T47D (cell line): ENCODE data around the gene GRAMD1B.
"Not testable (repeated sequence)": the region's sequence is repeated elsewhere in the genome, so short reads cannot be mapped to it uniquely, and the experiment has no call there.

Experiments used
- DNase-seq, 2 experiments: peaks; one replicate each; pipeline versions ENCODE4 v3.0.0 to v3.0.0-alpha.2; 2011 to 2012; ENCODE audit warnings: low read depth in 1 of 2, low spot score in 1 of 2
- JUND ChIP-seq: IDR thresholded peaks from 2 replicates; pipeline ENCODE4 v1.6.1; 2012; ENCODE audit warnings: low read depth
- in situ Hi-C: cut with HindIII; loops from 2 replicates; pipeline ENCODE4 v1.10.0; 2016; ENCODE audit warnings: low sequenced_read_pairs, low pct_unique_long_range_greater_than_20kb

Gene GRAMD1B

GRCh38 chr11:123437236-123437979 lies 7.3 kb downstream of the GRAMD1B start:
- TF ChIP-seq JUND, result no peak
- no peak for DNase-seq
- in situ Hi-C loops, result no loop called here

DNA sequence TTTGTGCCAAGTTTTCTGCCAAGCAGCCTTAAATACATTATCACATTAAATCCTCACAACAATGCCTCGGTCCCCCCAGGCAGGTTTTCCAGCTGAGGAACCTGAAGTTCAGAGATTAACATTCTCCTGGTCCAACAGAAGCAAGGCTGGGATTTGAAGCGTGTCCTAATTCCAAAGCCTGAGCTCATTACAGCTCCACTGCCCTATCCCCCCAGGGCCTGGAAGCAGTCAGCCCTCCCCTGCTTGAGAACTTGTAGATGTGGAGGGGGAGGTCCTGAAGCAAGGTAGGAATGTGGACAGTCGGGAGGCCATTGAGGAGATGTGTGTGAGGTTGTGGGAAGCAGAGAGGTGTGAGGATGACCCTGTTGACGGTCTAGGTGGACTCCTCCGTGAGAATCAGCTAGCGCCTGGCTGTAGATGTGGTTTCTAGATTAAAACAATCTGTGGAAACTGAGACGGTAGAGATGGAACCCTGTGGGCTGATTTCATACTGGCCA lies 8.1 kb downstream of the GRAMD1B start:
- peak in 1 of 2 experiments; percentile 82 for DNase-seq
- in situ Hi-C loops, result no loop called here

DNA sequence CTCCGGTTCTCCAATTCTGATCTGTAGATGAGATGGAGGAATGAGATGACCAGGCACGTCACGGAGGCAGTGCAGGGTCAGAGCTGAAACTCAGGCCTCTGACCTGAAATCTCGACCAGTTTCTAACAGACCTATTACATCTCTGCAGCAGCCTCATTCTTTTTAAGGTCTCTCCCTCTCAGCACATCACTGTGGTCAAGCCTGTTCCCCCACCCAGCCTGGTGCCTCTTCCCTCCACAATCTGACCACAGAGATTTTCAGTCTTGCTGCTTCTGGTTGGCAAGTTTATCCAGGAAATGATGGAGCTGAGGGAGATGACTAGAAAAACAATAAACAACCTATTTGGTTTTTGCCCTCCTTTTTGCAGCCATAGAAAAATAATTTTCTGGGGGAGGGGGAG lies 9.5 kb downstream of the GRAMD1B start:
- no peak for TF ChIP-seq JUND
- peak in 1 of 2 experiments; percentile 25 for DNase-seq
- in situ Hi-C loops, result no loop called here

More for the DNA sequence above, 8.1 kb downstream of the GRAMD1B start:
- TF ChIP-seq JUND, result no peak; the same call in 1 of the 2 replicates

DNA sequence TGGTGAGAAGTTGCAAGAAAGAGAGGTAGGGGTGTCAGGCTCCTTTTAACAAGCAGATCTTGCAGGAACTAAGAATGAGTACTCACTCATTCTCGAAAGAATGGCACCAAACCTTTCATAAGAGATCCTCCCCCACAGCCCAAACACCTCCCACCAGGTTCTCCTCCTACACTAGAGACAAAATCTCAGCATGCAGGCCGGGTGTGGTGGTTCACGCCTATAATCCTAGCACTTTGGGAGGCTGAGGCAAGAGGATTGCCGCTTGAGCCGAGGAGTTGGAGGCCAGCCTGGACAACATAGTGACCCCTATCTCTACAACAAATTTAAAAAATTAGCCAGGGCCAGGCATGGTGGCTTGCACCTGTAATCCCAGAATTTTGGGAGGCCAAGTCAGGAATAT lies 11.1 kb downstream of the GRAMD1B start:
- TF ChIP-seq JUND, result no peak
- DNase-seq, result no peak
- in situ Hi-C loops, result no loop called here

DNA sequence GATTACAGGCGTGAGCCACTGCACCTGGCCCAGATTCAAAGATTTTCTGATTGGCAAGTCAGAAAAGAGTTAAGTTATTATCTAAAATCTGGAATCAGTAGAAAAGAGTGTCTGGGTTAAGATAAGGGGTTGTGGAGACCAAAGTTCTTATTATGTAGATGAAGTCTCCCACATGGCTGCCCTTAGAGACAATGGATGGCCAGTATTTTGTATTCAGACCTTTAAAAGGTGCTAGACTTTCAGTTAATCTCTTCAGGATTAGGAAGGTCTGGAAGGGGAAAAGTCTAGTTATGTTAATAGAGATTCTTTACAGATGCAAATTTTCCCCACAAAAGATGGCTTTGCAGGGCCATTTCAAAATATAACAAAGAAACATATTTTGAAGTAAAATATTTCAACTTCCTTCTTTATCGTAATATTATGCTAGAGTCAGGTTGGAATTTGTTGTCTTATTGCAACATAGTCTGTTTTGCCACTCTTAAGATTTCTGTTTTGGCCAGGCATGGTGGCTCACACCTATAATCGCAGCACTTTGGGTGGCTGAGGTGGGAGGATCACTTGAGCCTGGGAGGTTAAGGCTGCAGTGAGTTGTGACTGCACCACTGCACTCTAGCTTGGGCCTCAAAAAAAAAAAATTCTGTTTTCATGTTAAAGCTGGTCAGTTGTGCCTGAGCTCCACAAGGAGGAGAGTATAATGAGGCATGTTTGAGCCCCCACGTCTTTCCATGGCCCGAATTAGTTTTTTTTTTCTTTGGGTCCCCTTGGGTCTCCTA lies 14.0 kb downstream of the GRAMD1B start:
- in situ Hi-C loops, result no loop called here
- no peak for TF ChIP-seq JUND
- no peak for DNase-seq

DNA sequence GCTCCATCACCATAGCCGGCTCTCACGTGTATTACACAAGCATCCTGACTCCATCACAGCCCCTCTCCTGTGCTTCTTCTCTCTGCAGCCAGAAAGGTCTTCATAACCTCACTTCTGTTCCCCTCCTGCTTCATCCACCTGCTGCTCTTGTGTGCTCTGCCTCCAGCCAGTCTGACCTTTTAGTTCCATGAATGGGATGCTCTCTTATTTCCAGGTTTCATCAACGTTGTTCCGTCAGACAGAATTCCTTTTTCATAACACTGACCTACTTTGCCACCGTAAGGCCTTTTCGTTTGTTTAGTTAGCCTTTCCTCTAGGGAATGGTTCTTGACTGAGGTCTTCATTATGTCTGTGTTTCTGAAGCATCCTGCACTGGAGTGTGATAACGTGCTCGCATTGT lies 18.8 kb downstream of the GRAMD1B start:
- TF ChIP-seq JUND, result no peak
- in situ Hi-C loops, result no loop called here
- no peak for DNase-seq

GRCh38 chr11:123449436-123449835 lies 19.4 kb downstream of the GRAMD1B start:
- TF ChIP-seq JUND, result no peak

DNA sequence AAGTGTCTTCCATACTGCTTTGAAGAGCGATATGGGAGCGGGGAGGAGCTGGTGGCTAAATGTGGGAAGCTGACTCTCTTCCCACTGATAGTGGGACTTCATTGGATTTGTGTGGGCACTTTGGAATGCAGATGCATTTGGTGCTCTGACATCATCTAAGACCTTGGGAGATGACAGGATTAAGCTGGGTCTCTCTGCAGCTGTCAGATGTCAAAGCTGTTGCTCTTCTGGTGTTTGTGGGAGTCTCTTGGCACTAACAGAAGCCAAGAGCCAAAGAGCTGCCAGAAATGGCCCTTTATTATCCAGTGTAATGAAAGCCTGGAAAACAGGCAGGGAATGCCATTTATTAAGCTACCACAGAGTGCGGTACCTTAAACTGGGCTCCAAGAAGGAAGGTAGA lies 20.6 kb downstream of the GRAMD1B start:
- in situ Hi-C loops, result no loop called here
- no peak for DNase-seq
- TF ChIP-seq JUND, result no peak

More at GRCh38 chr11:123449436-123449835, 19.4 kb downstream of the GRAMD1B start:
- DNase-seq, result no peak
- in situ Hi-C loops, result no loop called here

- in situ Hi-C loops, result no loop called here
- DNase-seq, result no peak
- TF ChIP-seq JUND, result no peak
These were observed 21.2 kb downstream of the GRAMD1B start for GRCh38 chr11:123451183-123451781.

DNA sequence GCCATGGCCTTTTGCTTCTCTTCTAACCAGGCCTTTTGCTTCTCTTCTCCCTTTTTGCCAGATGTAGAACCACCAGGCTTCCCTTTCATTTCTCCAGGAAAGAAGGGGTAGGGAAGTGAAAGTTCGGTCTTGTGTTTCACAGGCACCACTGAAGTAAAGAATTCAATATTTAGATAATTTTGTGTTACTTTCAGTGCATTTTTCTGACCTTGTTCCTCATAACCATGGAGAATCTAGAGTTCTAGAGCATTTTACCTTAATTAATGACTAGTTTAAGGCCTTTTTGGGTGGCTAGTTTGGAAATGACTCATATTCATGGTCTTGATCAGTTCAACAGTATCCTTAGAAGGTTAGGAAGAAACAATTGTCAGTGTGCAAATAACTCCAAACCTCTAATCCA lies 22.7 kb downstream of the GRAMD1B start:
- no peak for TF ChIP-seq JUND
- DNase-seq, result no peak
- in situ Hi-C loops, result no loop called here

DNA sequence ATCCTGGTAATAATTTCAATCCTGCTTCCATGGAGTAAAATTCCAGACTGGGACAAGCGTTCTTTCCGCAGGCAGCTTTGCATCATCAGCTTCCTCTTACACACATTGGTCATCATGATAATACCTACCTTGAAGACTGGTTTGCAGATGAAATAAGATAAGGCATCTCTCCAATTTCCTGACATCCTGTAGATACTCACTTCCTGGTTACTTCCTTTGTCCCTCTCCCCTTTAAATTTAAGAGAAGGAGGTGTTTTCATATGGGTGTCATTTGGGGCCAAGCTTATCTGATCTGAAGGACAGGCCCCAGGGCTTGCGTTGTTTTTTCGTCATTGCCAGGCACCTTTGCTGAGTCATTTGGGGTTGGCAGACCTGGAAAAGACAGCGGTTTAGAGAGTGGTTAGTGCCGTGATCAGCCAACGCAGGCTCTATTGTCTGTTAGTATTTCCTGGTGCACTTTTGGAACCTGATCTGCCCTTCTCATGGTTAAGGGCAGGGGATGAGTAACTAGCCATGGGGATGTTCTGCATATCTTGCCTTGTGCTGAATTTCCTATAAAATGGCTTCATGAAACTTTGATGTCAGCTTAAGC lies 24.1 kb downstream of the GRAMD1B start:
- TF ChIP-seq JUND, result no peak
- DNase-seq, result peak in 1 of 2 experiments; percentile 60
- in situ Hi-C loops, result no loop called here

DNA sequence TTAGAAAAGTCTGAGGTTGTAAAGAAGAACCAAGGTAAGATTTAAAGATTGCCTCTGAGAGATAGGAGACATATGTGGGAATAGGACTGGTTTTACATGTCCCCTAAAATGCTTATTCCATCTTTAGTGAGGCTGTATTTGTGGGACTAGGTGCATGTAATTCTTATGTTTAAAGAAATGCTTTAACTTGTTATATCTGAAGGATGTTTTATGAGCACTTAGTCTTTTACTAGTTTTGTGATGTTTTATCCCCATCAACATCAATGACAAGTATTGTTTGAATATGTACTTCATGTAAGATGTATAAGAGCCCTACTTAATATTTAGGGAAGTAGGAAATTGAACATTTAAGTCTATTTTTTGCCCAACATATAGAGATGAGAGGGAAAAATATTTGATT lies 24.7 kb downstream of the GRAMD1B start:
- DNase-seq, result no peak
- no peak for TF ChIP-seq JUND
- in situ Hi-C loops, result no loop called here

GRCh38 chr11:123456448-123456847 lies 26.4 kb downstream of the GRAMD1B start:
- in situ Hi-C loops, result not testable (repeated sequence)

More at GRCh38 chr11:123456448-123456847, 26.4 kb downstream of the GRAMD1B start:
- not testable (repeated sequence) for DNase-seq
